ENCODE data around the gene APOB. TPM values are rescaled to one million over a fixed set of nuclear protein-coding genes. Genes with fewer than 3 reads are reported as not detected.
A peak's percentile ranks its signal among the peaks of the same experiment; 100 is the strongest.

The APOB gene
- total and polyA plus RNA-seq, 2 of the 13 experiments (the other 11 are each of a cell fraction or from before 2014, with no cell fraction given): 1,569 to 2,515 TPM

DNA sequence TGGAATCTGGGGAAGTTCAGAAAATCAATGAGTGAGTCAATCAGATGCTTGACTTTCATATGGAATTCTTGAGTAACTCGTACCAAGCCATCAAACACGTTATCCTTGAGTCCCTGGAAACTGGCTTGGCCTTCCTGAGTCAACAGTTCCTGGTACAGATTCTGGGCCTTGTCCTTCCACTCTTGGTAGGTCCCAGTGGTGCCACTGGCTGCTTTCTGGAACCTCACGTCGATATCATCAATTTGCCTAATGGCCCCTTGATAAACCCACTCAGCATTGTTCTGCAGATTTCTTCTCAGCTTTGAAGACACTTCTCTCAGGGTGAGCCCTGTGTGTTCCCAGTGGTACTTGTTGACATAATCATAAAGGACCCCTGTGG, 41.1 kb downstream of the APOB start (continued):
- TF ChIP-seq, protein P1, sequence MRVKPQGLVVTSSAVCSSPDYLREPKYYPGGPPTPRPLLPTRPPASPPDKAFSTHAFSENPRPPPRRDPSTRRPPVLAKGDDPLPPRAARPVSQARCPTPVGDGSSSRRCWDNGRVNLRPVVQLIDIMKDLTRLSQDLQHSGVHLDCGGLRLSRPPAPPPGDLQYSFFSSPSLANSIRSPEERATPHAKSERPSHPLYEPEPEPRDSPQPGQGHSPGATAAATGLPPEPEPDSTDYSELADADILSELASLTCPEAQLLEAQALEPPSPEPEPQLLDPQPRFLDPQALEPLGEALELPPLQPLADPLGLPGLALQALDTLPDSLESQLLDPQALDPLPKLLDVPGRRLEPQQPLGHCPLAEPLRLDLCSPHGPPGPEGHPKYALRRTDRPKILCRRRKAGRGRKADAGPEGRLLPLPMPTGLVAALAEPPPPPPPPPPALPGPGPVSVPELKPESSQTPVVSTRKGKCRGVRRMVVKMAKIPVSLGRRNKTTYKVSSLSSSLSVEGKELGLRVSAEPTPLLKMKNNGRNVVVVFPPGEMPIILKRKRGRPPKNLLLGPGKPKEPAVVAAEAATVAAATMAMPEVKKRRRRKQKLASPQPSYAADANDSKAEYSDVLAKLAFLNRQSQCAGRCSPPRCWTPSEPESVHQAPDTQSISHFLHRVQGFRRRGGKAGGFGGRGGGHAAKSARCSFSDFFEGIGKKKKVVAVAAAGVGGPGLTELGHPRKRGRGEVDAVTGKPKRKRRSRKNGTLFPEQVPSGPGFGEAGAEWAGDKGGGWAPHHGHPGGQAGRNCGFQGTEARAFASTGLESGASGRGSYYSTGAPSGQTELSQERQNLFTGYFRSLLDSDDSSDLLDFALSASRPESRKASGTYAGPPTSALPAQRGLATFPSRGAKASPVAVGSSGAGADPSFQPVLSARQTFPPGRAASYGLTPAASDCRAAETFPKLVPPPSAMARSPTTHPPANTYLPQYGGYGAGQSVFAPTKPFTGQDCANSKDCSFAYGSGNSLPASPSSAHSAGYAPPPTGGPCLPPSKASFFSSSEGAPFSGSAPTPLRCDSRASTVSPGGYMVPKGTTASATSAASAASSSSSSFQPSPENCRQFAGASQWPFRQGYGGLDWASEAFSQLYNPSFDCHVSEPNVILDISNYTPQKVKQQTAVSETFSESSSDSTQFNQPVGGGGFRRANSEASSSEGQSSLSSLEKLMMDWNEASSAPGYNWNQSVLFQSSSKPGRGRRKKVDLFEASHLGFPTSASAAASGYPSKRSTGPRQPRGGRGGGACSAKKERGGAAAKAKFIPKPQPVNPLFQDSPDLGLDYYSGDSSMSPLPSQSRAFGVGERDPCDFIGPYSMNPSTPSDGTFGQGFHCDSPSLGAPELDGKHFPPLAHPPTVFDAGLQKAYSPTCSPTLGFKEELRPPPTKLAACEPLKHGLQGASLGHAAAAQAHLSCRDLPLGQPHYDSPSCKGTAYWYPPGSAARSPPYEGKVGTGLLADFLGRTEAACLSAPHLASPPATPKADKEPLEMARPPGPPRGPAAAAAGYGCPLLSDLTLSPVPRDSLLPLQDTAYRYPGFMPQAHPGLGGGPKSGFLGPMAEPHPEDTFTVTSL (CRISPR knock-in tag; IDR thresholded peaks at IDR 0.05; ENCODE audit: borderline replicate concordance): no peak
- no peak for TF ChIP-seq CCAR2 (optimal IDR thresholded peaks at IDR 0.05; ENCODE audit: low read depth, low read length)
- no peak for TF ChIP-seq NPAS2 (CRISPR knock-in tag; IDR thresholded peaks at IDR 0.05; ENCODE audit: borderline replicate concordance)
- no peak for TF ChIP-seq MYNN (CRISPR knock-in tag; IDR thresholded peaks at IDR 0.05; ENCODE audit: low read depth)
- TF ChIP-seq ZNF33B (CRISPR knock-in tag; IDR thresholded peaks at IDR 0.05): 0 out of 2 replicates have a peak, but pooled peaks have one; percentile 47
- TF ChIP-seq, protein P2, sequence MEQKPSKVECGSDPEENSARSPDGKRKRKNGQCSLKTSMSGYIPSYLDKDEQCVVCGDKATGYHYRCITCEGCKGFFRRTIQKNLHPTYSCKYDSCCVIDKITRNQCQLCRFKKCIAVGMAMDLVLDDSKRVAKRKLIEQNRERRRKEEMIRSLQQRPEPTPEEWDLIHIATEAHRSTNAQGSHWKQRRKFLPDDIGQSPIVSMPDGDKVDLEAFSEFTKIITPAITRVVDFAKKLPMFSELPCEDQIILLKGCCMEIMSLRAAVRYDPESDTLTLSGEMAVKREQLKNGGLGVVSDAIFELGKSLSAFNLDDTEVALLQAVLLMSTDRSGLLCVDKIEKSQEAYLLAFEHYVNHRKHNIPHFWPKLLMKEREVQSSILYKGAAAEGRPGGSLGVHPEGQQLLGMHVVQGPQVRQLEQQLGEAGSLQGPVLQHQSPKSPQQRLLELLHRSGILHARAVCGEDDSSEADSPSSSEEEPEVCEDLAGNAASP (CRISPR knock-in tag; IDR thresholded peaks at IDR 0.05; ENCODE audit: borderline replicate concordance): no peak
- TF ChIP-seq HMG20A (CRISPR knock-in tag; IDR thresholded peaks at IDR 0.05; ENCODE audit: borderline replicate concordance): no peak
- TF ChIP-seq ELF1 (CRISPR knock-in tag; IDR thresholded peaks at IDR 0.05): no peak
- no peak for TF ChIP-seq KDM5A (IDR thresholded peaks at IDR 0.05; ENCODE audit: borderline replicate concordance, low read length)
- TF ChIP-seq ZNF782 (CRISPR knock-in tag; IDR thresholded peaks at IDR 0.05; ENCODE audit: borderline replicate concordance): no peak
- TF ChIP-seq SSRP1 (CRISPR knock-in tag; IDR thresholded peaks at IDR 0.05): peak; percentile 94
- TF ChIP-seq, protein P3, sequence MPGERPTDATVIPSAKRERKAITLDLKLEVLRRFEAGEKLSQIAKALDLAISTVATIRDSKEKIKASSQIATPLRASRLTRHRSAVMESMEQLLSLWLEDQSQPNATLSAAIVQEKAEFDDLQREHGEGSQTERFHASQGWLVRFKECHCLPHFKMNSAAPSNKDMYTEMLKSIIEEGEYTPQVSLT (CRISPR knock-in tag; IDR thresholded peaks at IDR 0.05; ENCODE audit: borderline replicate concordance, low read depth): no peak
- no peak for TF ChIP-seq KDM2A (CRISPR knock-in tag; IDR thresholded peaks at IDR 0.05; ENCODE audit: borderline replicate concordance, low read depth)
- TF ChIP-seq BRCA1 (CRISPR knock-in tag; IDR thresholded peaks at IDR 0.05): no peak
- TF ChIP-seq, protein P4, sequence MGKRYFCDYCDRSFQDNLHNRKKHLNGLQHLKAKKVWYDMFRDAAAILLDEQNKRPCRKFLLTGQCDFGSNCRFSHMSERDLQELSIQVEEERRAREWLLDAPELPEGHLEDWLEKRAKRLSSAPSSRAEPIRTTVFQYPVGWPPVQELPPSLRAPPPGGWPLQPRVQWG (CRISPR knock-in tag; IDR thresholded peaks at IDR 0.05; ENCODE audit: borderline replicate concordance, low read depth): no peak
- TF ChIP-seq HNRNPH1 (optimal IDR thresholded peaks at IDR 0.05; ENCODE audit: low read depth, low read length): no peak
- TF ChIP-seq HCFC1 (IDR thresholded peaks at IDR 0.05; ENCODE audit: low read depth, low read length): no peak
- TF ChIP-seq NCOA2 (CRISPR knock-in tag; IDR thresholded peaks at IDR 0.05): no peak
- TF ChIP-seq NCOR1 (IDR thresholded peaks at IDR 0.05; ENCODE audit: borderline replicate concordance, low read length): peak; percentile 47; the same call in 1 of the 2 replicates
- TF ChIP-seq, protein P5, sequence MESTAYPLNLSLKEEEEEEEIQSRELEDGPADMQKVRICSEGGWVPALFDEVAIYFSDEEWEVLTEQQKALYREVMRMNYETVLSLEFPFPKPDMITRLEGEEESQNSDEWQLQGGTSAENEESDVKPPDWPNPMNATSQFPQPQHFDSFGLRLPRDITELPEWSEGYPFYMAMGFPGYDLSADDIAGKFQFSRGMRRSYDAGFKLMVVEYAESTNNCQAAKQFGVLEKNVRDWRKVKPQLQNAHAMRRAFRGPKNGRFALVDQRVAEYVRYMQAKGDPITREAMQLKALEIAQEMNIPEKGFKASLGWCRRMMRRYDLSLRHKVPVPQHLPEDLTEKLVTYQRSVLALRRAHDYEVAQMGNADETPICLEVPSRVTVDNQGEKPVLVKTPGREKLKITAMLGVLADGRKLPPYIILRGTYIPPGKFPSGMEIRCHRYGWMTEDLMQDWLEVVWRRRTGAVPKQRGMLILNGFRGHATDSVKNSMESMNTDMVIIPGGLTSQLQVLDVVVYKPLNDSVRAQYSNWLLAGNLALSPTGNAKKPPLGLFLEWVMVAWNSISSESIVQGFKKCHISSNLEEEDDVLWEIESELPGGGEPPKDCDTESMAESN (CRISPR knock-in tag; conservative IDR thresholded peaks at IDR 0.05): 0 out of 2 replicates have a peak, but pooled peaks have one; percentile 31
- TF ChIP-seq FOXJ3 (CRISPR knock-in tag; IDR thresholded peaks at IDR 0.05; ENCODE audit: borderline replicate concordance): 0 out of 2 replicates have a peak, but pooled peaks have one; percentile 17
- TF ChIP-seq RFX3 (CRISPR knock-in tag; IDR thresholded peaks at IDR 0.05): no peak

Data from HepG2 (cell line).